Fibroblast of peridontal ligament (primary cell): ENCODE data around the gene TSR1.

ENCODE experiments used
- DNase-seq: peaks from one replicate; pipeline ENCODE4 v3.0.0-alpha.2; 2010; ENCODE audit errors: extremely low read depth

TSR1 gene

GRCh38 chr17:2336215-2336851 is at the start of gene TSR1:
TSS of gene TSR1 (minus strand) at chr17:2336457. CDS start at chr17:2336427, 30 bp downstream.
- DNase-seq = peak; percentile 85

DNA sequence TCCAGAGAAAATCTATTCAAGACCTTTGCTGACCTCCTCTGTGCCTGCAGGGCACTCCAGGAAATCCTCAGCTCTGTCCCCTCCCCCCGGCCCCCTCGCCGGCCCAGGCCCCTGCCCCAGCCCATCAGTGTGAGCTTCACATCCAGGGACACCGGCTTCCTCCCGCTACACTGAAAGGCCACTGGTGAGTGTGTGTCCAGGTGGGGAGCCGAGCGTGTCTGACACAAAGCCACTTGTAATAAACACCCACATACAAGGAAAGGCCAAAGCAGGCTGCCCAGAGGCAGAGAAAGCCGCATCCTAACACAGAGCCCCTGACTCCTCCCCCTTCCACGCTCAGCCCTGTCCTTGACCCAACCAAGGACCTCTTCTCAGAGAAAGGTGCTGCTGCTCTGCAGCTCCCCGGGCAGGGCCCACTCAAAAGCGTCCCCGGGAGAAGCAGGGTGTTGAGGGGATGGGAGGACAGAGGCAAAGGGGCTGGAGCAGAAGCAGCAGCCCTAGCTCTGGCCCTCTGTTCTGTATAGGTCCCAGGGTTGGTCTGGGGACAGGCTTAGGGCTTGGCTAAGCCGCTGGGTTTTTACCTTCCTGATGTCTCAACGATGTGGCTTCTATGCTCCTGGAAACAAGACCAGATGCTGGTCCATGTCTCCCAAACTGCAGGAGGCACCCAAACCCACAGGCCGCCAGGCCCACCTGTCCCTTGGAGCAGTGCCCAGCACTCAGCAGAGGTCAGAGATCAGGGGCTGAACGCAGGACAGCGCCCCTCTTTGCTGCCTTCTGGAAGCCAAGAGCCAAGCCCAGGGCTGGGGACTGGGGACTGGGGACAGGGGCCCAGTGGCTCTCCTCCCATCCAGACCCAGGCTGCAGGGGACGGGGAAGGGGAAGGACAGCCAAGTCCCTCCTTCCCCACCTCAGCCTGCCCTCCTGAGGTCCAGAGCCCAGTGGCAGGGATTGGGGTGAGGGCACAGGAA is 49.3 kb upstream of the TSR1 start:
- no peak for DNase-seq

- DNase-seq = no peak
Measured at GRCh38 chr17:2384439-2385127, 48.3 kb upstream of the TSR1 start.

DNA sequence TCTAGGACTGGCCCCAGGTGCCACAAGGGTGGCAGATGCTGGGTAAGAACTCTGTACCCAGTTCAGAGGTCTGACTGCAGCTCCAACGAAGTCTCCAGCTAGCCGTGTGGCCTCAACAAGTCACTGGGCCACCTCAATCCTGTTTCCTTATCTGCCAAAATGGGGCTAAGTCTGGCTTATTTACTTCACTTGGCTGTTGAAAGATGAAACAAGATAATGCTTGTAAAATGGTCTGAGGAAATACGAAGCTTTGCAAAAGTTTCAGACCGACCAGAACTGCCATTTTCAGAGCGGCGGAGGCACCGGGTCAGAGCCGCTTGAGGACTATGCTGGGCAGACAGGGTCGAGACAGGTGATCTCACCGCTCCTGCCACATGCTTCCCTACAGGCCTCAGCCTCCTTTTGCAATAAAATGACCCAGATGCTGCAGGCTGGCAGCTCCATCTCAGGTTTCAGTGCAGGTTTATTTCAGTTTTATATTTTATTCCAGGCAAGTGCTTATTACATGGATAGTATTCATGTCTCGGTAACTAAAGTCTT is 47.4 kb upstream of the TSR1 start:
- no peak for DNase-seq

DNA sequence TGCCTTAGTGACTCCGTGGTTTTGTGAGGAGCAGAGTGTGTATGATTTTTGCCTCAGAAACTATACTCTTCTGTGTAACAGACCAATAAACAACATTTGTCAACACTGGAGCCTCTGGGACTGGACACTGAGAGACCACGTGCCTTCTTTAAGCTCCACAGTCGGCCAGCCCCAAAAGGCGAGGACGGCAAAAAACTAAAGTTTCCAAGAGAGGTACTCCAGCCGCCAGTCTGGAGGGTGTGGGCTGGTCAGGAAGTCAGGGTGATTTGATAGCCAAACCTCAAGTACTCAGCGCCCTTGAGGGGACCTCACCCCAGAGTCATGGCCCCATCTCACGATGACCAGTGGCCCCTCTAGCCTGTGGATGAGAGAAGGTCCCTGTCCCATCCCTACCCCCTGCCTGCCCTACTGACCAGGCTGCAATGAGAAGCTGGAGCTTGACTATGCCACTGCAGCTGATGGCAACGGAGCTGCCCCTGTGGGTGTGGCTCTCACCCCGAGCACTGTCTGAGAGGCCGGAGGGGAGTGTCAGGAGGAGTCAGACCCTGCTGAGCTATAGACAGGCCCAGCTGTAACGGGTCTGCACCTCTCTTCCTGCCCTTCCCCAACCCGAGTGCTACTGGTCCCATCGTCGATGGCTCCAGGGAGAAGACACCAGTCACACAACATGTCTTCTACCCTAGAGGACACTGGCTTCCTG is 44.8 kb upstream of the TSR1 start:
- no peak for DNase-seq

GRCh38 chr17:2380226-2380922 is 44.1 kb upstream of the TSR1 start:
- no peak for DNase-seq

GRCh38 chr17:2379489-2380225 is 43.4 kb upstream of the TSR1 start:
- no peak for DNase-seq

- no peak for DNase-seq
Measured at GRCh38 chr17:2378905-2379304, 42.6 kb upstream of the TSR1 start.

DNA sequence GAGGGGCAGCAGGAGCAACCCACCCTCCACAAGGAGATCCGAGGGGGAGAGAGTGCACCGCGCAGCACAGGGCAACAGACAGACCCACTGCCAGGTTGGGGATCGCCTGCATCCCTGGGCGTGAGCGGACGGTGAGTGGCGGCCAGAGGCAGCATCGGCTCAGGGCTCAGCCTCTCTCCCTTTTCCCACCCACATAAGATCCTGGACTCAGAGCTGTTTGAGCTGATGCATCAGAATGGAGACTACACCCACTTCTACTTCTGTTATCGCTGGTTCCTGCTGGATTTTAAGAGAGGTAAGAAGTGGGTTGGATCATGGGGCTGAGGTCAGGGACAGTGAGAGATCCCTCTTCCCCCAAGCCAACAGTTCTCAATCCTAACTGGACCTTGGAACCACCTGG is 41.4 kb upstream of the TSR1 start:
- DNase-seq = no peak

DNA sequence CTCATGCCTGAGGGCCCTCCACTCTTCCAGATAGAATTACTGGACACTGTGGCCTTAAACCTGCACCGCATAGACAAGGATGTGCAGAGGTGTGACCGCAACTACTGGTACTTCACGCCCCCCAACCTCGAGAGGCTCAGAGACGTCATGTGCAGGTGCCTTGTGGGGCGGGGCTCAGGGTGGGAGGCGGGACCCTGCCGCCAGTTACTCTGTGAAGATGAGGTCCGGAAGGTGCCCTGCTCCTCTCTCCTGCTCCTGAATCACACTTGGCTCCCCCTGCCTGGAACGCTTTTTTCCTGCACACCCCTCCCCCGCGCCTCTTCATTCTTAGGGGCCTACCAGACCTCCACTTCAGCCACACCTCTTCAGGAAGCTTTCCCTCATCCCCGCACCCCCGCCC is 39.9 kb upstream of the TSR1 start:
- no peak for DNase-seq

- no peak for DNase-seq
Measured at GRCh38 chr17:2375406-2375805, 39.1 kb upstream of the TSR1 start.

DNA sequence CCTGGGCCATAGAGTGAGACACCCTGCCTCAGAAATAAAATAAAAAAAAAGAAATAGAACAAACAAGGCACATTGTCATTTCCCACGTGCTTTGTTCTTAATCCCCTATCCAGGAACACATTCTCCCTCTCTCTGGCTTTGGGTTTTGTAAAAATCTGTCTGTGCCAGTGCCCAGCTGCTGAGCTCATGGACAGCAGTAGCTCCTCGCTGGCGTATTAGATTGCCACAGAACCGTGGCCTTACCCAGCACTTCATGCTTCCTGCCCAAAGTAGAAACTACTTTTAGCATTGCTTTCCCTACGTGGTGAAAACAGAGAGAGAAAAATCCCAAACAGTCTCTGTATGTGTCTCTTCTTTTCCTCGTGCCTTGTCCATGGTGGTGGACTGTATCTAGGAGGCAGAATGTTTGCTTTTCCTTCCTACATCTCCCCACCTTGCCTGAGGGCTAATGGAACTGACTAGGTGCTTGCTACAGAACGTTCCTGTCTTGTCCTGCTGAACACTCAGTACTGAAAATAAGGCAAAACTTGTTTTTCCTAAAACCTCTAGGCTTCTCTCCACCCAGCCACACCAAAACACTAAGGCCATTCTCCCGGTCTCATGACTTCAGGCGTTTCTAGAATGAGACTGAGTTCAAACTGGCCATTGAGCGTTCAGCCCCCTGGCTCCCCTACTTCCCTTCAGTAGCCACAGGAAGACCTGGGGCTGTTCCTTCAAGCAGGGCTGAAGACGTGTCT is 38.5 kb upstream of the TSR1 start:
- DNase-seq = peak; percentile 7

DNA sequence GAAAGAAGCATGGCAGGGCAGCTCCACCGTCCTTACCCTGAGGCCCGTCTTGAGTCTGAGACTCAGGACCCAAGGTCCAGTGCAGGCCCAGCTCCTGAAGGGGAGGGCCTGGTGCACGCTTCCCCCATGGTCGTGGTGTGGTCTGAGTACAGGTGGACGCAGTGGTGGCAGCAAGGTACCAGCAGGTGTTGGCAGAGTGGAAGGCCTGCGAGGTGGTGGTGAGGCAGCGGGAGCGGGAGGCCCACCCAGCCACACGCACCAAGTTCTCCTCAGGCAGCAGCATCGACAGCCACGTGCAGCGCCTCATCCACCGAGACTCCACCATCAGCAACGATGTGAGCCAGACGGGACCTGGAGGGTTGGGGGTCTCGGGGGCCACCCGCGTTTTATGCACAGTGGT is 36.9 kb upstream of the TSR1 start:
- DNase-seq = no peak

DNA sequence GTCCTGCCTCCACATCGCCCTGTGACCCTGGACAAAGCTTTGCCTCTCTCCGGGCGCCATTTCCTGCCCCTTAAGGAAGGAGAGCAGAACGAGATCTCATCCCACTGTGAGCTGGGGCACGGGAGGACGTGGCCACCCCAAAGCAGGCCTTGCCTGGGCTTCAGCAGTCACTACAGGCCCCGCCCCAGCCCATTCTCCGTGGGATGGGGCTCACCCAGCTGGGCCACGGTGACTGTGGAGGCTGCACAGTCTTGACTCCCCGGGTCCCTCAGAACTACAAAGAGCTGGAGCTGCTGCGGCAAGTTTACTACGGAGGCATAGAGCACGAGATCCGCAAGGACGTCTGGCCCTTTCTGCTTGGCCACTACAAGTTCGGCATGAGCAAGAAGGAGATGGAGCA is 36.4 kb upstream of the TSR1 start:
- no peak for DNase-seq

- no peak for DNase-seq
Measured at GRCh38 chr17:2372180-2372579, 35.9 kb upstream of the TSR1 start.

- DNase-seq = no peak
Measured at GRCh38 chr17:2371183-2372130, 35.2 kb upstream of the TSR1 start.

GRCh38 chr17:2370211-2370589 is 33.9 kb upstream of the TSR1 start:
- DNase-seq = no peak

GRCh38 chr17:2369551-2370210 is 33.4 kb upstream of the TSR1 start:
- DNase-seq = no peak
